SIG-M5 (cell line): ENCODE measurements around the gene ATP13A5.

Experiments
- DNase-seq: peaks from one replicate; lab custom pipeline; 2025; lab: John Stamatoyannopoulos, UW

Gene ATP13A5

GRCh38 chr3:193269343-193270028, 109.1 kb downstream of the ATP13A5 start:
- no peak for DNase-seq

DNA sequence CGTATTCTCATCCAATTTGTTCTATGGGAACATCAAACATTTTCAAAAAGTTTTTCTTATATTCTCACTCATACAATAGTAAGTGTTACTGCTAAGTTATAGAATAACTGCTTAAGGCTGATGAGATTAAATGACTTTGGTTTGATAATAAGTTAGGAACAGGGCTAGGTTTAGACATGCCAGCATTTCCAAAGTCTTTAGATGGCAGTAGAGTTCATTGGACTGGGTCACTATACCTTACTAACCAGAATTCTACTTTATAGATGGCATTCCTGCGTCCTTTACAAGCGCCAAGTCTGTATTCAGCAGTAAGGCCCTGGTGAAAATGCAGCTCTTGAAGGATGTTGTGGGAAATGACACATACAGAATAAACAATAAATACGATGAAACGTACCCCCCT, 115.8 kb downstream of the ATP13A5 start:
- DNase-seq = no peak

DNA sequence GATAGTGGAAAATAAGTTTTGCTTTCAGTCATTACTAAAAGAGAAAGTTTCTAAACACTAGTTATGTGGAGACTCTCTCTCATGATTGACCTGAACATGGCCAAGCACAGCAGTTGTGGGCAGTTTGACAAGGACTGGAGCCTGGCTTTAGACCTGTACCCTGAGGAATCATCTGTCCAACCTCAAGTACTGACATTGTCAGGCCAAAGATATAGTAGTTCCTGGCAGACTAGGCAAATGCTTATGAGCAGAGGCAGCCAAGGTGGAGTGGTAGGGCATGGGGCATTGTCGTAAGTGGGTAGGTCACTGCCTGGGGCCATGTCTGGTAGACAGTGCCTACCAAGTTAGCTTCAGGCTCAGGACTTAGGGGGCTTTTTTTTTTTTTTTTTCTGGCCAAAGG, 116.6 kb downstream of the ATP13A5 start:
- no peak for DNase-seq

GRCh38 chr3:193253986-193254660, 124.4 kb downstream of the ATP13A5 start:
- no peak for DNase-seq

DNA sequence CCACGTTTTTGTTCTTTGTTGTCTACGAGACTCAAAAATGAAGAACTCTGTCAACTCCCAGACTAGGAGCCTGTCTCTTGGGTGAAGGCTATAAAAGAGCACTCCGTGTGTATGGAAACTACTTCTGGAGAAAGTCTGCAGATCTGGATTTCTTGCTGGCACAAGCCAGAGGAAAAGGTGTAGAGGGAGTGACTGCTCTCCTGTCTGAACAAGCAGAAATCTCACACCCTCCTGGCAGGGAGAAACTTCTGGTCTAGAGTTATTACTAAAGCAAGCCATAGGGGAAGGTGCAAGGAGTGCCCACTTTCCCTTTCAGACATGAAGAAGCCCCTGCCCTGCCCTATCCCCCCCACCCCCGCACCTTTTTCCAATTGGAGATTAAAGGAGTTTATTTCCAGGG, 128.1 kb downstream of the ATP13A5 start:
- no peak for DNase-seq

GRCh38 chr3:193248848-193249468, 129.6 kb downstream of the ATP13A5 start:
- DNase-seq = no peak

DNA sequence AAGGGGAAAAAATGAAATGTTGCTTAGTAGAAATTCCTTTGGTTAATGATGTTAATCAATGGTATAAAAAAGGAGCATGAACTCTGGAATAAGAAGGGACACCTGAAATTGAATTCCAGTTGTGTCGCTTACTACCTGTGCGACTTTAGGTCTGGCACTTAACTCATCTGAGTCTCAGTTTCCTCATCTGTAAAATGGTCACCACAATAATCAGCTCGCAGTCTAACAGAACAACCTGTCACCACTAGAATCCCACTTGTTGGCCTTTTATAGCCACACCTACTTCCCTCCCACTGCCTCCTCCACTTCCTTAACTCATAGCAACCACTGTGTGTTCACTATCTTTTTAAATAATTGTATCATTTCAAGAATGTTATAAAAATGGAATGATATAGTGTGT, 135.0 kb downstream of the ATP13A5 start:
- DNase-seq = no peak

DNA sequence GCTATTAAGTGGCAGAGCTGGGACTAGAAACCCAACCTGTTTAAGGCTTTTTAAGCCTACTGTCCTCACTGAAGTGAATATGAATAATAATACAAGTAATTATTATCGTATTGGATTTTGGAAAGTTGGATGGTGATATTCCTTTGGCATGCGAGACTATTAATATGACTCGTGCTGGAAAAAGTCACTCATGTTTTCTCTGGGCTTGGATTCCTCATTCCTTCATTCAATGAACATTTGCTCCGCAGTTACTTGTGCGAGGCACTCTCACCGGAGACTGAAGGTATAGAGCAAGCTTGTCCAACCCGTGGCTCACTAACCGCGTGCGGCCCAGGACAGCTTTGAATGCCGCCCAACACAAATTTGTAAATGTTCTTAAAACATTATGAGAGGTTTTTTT, 136.8 kb downstream of the ATP13A5 start:
- DNase-seq = no peak

DNA sequence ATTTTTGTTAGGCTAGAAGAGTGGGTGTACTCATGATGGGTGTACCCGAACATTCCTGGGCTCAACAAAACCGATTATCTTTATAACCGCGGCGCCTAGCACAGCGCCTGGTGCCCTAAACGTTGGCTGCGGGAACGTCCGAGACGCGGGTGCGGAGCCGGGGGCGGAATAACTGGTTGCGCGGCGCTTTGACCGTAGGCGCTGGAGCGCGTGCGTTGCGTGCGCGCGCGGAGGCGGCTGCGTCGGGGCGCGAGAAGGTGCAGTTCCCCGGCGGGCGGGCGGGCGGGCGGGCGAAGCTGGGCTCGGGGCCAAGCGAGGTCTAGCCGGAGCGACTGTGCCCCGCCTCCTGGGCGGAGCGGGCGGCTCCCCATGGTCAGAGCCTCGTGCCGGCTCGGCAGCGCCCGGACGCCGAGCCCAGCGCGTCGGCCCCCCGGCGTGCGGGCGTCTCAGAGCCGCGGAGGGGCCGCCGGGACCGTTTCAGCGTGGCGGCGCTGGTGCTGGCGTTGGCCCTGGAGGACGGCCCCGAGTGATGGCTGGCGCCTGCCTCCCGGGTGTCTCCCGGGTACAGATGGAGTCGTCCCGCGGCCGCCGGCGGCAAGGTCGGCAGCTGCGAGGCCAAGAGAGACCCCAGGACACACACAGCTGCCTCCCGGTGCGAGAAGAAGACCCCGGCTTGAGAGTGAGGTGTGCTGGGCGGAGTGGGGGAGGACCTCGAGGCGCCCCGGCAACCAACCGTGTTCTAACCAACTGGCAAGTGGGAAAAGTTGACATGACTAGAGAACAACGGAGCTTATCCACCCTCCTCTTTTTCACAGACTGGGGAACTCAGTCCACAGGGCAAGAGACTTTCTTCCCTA, 137.5 kb downstream of the ATP13A5 start, which contains the start of gene PLAAT1:
Gene PLAAT1, plus strand, starts transcription at position 373 of the 857 bp plus-strand sequence. CDS start 14,429 bp downstream, outside the sequence.
- no peak for DNase-seq

- DNase-seq = no peak
Observed at GRCh38 chr3:193240436-193240849, 138.1 kb downstream of the ATP13A5 start.

DNA sequence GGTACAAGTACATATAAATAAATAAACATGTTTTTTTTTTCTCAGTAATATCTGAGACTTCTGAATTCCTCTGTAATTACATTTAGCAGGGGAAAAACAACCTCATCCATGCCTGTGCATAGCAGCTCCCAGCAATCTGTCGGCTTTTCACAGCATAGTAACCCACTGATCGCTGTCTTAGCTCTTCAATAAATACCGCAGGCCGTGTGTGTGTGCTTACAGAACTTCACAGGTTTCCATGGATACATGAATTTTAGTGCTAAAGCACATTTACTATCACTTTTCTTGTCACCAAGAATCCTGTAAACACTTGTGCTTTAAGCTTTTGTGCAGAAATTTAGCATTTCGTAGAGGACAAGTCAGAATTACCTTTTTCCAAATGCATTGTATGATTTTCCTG, 141.5 kb downstream of the ATP13A5 start:
- no peak for DNase-seq

GRCh38 chr3:193236599-193236998, 142.0 kb downstream of the ATP13A5 start:
- DNase-seq = no peak

GRCh38 chr3:193231201-193231600, 147.4 kb downstream of the ATP13A5 start:
- DNase-seq = no peak

- no peak for DNase-seq
Observed at GRCh38 chr3:193230610-193231009, 147.9 kb downstream of the ATP13A5 start.

GRCh38 chr3:193229851-193230420, 148.6 kb downstream of the ATP13A5 start:
- DNase-seq = no peak

DNA sequence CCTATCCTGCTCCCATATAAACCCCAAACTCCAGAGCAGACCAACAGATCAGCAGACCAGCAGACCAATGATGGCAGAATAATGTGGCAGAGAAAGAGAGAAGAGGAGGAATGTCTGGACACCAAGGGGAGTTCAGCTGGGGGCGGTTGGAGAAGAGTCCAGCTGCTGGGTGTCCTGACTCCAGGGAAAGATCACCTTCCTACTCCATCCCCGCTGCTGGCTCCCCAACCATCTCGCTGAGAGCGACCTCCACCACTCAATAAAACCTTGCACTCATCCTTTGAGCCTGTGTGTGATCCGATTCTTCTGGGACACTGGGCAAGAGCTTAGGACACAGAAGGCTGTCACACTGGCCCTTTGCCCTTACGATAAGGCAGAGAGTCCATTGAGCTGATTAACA, 150.3 kb downstream of the ATP13A5 start:
- DNase-seq = no peak

GRCh38 chr3:193225302-193226125, 153.0 kb downstream of the ATP13A5 start:
- DNase-seq = no peak
